B cell (primary cell): ENCODE results near the gene AAMP. TPM values are rescaled to one million over a fixed set of nuclear protein-coding genes. Genes with fewer than 3 reads are reported as not detected.

ENCODE experiments used
- ATAC-seq: fragments of 200-7000 bp; cut with Tn5 transposase; one replicate; pipeline ENCODE4 v1.10.0; 2021; ENCODE audit warnings: low read depth, mild to moderate bottlenecking, moderate number of reproducible peaks, moderate library complexity
- CTCF ChIA-PET: fragments of 350-600 bp; sonication (Branson Sonifier 250); formaldehyde crosslinking; loops from one replicate; lab custom pipeline; 2021; ENCODE audit warnings: antibody characterized with exemption, inconsistent platforms; lab: Charles Lee
- POLR2A ChIA-PET: fragments of 350-600 bp; sonication (Branson Sonifier 250); formaldehyde crosslinking; loops from one replicate; lab custom pipeline; 2021; ENCODE audit warnings: antibody characterized with exemption; lab: Charles Lee
- DNase-seq: peaks from one replicate; pipeline ENCODE4 v3.0.0; 2013
- H2AFZ ChIP-seq: 2 replicates; pipeline ENCODE4 v1.6.1; 2012; ENCODE audit warnings: mild to moderate bottlenecking, low read depth, low read length; ENCODE audit not compliant: insufficient read depth, poor library complexity, severe bottlenecking
- H3K27ac ChIP-seq, 2 donors: 1 replicate in 1 of 2; 2 replicates in 1 of 2; pipeline ENCODE4 v1.5.1; 2012 to 2013; ENCODE audit warnings: low read length in 2 of 2, mild to moderate bottlenecking in 2 of 2, moderate library complexity in 1 of 2
- H3K27me3 ChIP-seq, 4 experiments: fragments of 200-600 bp in 1 of 4; sonication (generic) in 1 of 4; replicated peaks in 1 of 4; 1 replicate in 2 of 4; 2 replicates in 2 of 4; pipeline versions ENCODE4 v1.6.1 to v1.7.0; 2013 to 2016; ENCODE audit warnings: low read length in 3 of 4, mild to moderate bottlenecking in 2 of 4, mixed read lengths in 1 of 4, moderate library complexity in 1 of 4; ENCODE audit not compliant: insufficient read depth in 4 of 4, control insufficient read depth in 3 of 4; ENCODE audit errors: control extremely low read depth in 1 of 4
- H3K36me3 ChIP-seq, 2 experiments: replicated peaks in 1 of 2; 1 replicate in 1 of 2; 2 replicates in 1 of 2; pipeline versions ENCODE4 v1.6.1 to v1.7.1; 2013; ENCODE audit warnings: low read length in 1 of 2; ENCODE audit not compliant: insufficient read depth in 2 of 2, control insufficient read depth in 1 of 2; ENCODE audit errors: control extremely low read depth in 1 of 2, extremely low read depth in 1 of 2
- H3K4me1 ChIP-seq, 2 donors: fragments of 200-600 bp in 1 of 2; sonication (generic) in 1 of 2; 1 replicate in 1 of 2; 2 replicates in 1 of 2; pipeline versions ENCODE4 v1.5.1 to v1.6.1; 2013 to 2017; ENCODE audit warnings: low read length in 2 of 2; ENCODE audit not compliant: control insufficient read depth in 2 of 2, insufficient read depth in 2 of 2
- H3K4me2 ChIP-seq: replicated peaks from 2 replicates; pipeline ENCODE3; 2012; ENCODE audit warnings: mild to moderate bottlenecking, low read depth, low read length; ENCODE audit not compliant: poor library complexity, severe bottlenecking
- H3K4me3 ChIP-seq, 5 experiments: fragments of 200-600 bp in 1 of 5; sonication (generic) in 1 of 5; 1 replicate in 3 of 5; 2 replicates in 2 of 5; pipeline versions ENCODE4 v1.5.1 to v1.7.0; 2011 to 2016; ENCODE audit warnings: low read length in 4 of 5, mild to moderate bottlenecking in 4 of 5, low read depth in 2 of 5, control low read depth in 1 of 5, moderate library complexity in 1 of 5; ENCODE audit not compliant: insufficient read depth in 1 of 5; ENCODE audit errors: control extremely low read depth in 1 of 5, extremely low read depth in 1 of 5
- H3K79me2 ChIP-seq: fragments of 200-600 bp; sonication (generic); one replicate; pipeline ENCODE4 v1.6.0; 2016; ENCODE audit warnings: low read length; ENCODE audit not compliant: control insufficient read depth, insufficient read depth
- H3K9ac ChIP-seq: fragments of 200-600 bp; sonication (generic); 2 replicates; pipeline ENCODE4 v1.6.1; 2017; ENCODE audit warnings: mild to moderate bottlenecking, low read length, moderate library complexity
- H3K9me3 ChIP-seq, 3 donors: one replicate each; pipeline versions ENCODE4 v1.6.1 to v1.7.1; 2013; ENCODE audit warnings: low read length in 2 of 3; ENCODE audit not compliant: control insufficient read depth in 2 of 3, insufficient read depth in 1 of 3; ENCODE audit errors: control extremely low read depth in 1 of 3
- H4K20me1 ChIP-seq: 2 replicates; pipeline ENCODE4 v1.6.0; 2012; ENCODE audit warnings: mild to moderate bottlenecking, low read length; ENCODE audit not compliant: insufficient read depth, control insufficient read depth, poor library complexity, severe bottlenecking
- H3K27ac Mint-ChIP-seq: one replicate; pipeline ENCODE4 v1.8.0; 2021; ENCODE audit warnings: mixed read lengths
- H3K27me3 Mint-ChIP-seq: one replicate; pipeline ENCODE4 v1.8.0; 2021; ENCODE audit warnings: mixed read lengths
- H3K4me1 Mint-ChIP-seq: one replicate; pipeline ENCODE4 v1.8.0; 2021; ENCODE audit warnings: mixed read lengths
- H3K4me3 Mint-ChIP-seq: one replicate; pipeline ENCODE4 v1.8.0; 2021; ENCODE audit warnings: mixed read lengths
- H3K9me3 Mint-ChIP-seq: one replicate; pipeline ENCODE4 v1.8.0; 2022; ENCODE audit warnings: mixed read lengths; ENCODE audit not compliant: insufficient read depth
- CTCF ChIP-seq: fragments of 200-600 bp; IDR thresholded peaks from one replicate; pipeline ENCODE4 v1.8.0; 2022; ENCODE audit warnings: antibody characterized with exemption, mild to moderate bottlenecking
- EZH2 ChIP-seq: IDR thresholded peaks from 2 replicates; pipeline ENCODE4 v1.6.1; 2012; ENCODE audit warnings: borderline replicate concordance, low read depth, mild to moderate bottlenecking, moderate library complexity, low read length; ENCODE audit not compliant: insufficient read depth, poor library complexity, severe bottlenecking
- WGBS: methylation state at CpG from one replicate; pipeline ENCODE4 v1.1.5; 2013; ENCODE audit warnings: missing lambda C conversion rate; ENCODE audit not compliant: insufficient coverage; 5-methylcytosine and 5-hydroxymethylcytosine counted together
- intact Hi-C: fragments of 100-400 bp; cut with micrococcal nuclease; formaldehyde crosslinking; loops from one replicate; pipeline ENCODE4 v1.10.0; 2022
- polyA plus RNA-seq: library from polyadenylated mRNA; depleted of rRNA; stranded (reverse); fragments of >200 nt; gene quantifications from 2 replicates; pipeline ENCODE4 v1.2.3, GENCODE V29; 2012
- total RNA-seq, 2 donors: library from RNA; stranded (reverse); fragments of 120-200 nt in 1 of 2; gene quantifications; 1 replicate in 1 of 2; 2 replicates in 1 of 2; pipeline versions ENCODE4 v1.2.3 to v1.2.4, GENCODE V29; 2013 to 2022

AAMP gene
- total and polyA plus RNA-seq, 2 donors (not counting 1 experiment from before 2014, with no cell fraction given), result 56.4 to 65.7 TPM

GRCh38 chr2:218218268-218219185, 51.4 kb downstream of the AAMP start:
- Mint-ChIP-seq H3K4me3 (peak overlapping the region; percentile 90), H3K27me3 (no peaks in the 10 kb centered on the region), H3K4me1 (peaks cover 60% of the 10 kb centered on the region), H3K27ac (peak overlapping the region; percentile 94), H3K9me3 (no peaks in the 10 kb centered on the region)
- Histone ChIP-seq H3K4me3 (peak overlapping the region; percentile 93 to 99 (median 97)), H3K4me1 (peaks cover 53 to 62% of the 10 kb centered on the region in 2 donors), H3K36me3 (peaks cover 0 to 21% of the 10 kb centered on the region in 2 experiments), H2AFZ (no peak overlapping the region), H3K4me2 (peak overlapping the region; percentile 79), H3K9ac (peak overlapping the region; percentile 100), H3K79me2 (peaks cover 83% of the 10 kb centered on the region), H3K9me3 (no peaks in the 10 kb centered on the region), H3K27ac (peak overlapping the region; percentile 95 to 99), H3K27me3 (no peaks in the 10 kb centered on the region), H4K20me1 (peaks cover 46% of the 10 kb centered on the region)
- ATAC-seq, result peak; percentile 42
- ChIA-PET CTCF (interaction anchor here (0.7 to 2.2 kb wide), 8 partner anchors 9 to 1177 kb away, joined by 3 to 16 read pairs (median 4); partner anchors contain the start of gene CATIP), POLR2A (interaction anchor here (0.7 to 1.4 kb wide), 5 partner anchors 11 to 1036 kb away, joined by 3 to 7 read pairs (median 4); partner anchors contain the start of genes AAMP and PNKD)
- peak; percentile 75 for DNase-seq
- 0% methylated on average over 1 of the region's 4 CpGs for WGBS
- intact Hi-C loops, result loop anchor here (1.0 to 5.0 kb wide), 5 partner anchors 39 to 1169 kb away; partner anchors contain the start of genes CNPPD1, DNPEP, RETREG2 and RNF25
- TF ChIP-seq EZH2 (no peak), CTCF (no peak)
